ENCODE results near the gene TLR3.

TLR3 gene

DNA sequence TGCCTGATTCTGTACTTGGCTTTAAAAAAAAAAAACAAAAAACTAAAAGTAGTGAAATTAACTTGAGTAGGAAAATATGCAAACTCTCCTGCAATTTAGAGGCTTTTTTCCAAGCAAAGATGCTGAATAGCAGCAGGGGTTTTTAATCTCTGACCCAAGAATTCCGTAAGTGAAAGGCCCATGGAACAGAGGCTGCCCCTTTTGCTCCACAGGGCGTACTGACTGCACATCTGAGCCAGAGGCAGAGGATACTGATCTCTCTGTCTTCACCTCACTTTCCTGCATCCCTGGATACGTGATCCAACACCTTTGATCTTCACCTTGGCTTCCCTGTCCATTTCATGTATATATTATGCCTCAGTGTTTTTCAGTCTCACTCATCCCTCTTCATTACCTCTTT, 39.4 kb downstream of the TLR3 start:
- DNase-seq = no peak

DNA sequence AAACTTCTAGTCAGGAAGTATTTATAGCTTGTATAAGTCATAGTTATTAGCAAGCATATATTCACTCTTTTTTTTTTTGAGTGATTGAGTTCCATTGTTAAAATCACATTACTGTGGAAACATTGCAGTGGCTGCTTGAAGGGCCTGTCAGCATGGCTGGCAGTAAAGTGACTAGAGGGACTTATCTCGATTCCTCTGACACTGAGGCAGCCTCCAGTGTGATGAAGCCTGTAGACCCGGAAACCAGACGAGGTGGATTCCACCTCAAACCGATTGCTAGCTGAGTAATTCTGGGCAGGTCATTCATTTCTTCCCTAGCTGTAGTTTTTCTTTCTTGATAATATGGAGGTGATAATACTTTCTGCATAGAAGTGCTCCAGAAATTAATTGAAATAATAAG, 40.3 kb downstream of the TLR3 start:
- DNase-seq = no peak

DNA sequence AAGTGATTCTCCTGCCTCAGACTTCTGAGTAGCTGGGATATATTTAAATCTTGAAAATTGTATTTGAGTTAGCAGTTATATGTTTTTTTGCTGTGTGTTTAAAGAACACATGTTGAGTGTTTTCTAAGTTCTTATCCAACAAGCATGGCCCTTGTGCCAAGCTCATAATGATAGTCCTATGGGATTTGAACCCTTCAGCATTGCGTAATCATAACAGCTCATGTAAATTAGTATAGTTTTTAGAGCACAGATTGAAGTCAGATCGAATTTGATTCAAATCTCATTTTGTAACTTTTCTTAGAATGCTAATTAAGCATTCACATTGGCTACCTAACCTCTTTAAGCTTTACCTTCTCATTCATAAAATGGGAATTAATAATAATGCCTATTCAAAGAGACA, 47.7 kb downstream of the TLR3 start:
- no peak for DNase-seq

DNA sequence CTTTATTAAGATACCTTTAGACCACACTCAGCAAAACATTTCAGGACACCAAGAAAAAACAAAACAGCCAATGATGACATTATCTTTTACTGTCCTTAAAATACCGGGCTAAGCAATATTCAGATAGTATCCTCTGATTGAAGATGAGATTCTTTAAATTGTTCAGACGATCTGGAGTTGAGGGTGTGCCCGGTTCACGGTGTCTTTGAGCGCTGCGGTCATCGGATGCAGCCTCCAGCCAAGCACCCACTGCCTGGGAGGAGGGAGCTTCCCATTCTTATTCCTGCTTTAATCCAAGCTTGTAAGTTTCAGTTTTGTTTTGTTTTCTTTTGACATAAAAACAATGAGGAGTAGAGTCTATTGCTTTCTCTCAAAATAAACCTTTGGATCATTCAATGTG, 49.6 kb downstream of the TLR3 start:
- DNase-seq = no peak

DNA sequence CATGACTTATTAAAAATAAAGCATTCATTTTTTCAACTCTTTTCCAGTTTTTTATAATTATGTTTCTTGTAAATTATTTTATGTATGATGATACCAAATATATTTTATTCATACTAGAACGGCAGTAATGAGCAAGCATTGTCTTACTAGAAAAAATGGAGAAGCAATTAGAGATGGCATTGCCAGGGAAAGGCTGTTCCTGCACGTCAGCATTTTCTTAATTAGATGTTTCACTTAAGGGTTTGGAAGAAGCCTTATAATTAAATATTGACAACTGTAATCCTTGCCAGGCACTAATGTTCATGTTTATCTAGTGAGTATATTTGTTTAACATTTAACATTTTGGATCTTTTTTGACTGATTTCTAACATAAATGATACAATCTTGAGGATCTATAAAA, 52.1 kb downstream of the TLR3 start:
- DNase-seq = no peak

DNA sequence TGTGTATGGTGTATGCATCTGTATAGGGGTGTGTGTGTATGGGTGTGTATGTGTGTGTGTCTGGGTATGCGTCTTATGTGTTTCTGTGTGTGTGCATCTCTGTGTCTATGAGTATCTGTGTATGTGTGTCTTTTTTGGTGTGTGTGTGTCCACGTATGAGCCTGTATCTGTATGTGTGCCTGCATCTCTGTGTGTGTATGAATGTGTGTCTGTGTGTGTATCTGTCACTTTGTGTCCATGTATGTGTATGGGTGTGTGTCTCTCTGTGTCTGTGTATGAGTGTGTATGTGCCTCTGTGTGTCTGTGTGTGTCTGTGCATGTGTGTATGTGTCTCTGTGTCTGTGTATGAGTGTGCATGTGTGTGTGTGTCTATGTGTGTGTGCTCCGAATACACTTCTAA, 59.9 kb downstream of the TLR3 start:
- DNase-seq = no peak

DNA sequence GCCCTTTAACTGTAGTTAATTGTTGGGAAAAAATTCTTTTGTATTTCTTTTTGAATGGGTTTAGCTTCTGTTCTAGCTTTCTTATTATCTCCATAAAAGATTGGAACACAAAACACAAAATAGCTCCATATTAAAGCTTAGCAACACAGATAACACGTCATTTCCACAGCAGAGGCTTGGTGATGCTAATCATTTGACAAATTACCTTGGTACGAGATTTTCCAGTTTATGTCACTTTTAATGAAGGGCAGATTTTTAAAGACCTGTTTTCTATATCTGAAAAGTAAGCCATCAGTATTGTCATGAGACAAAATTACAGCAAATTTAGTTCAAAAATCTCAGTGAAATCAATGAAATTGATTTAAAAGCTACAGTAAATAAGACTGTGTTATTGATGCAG, 63.0 kb downstream of the TLR3 start:
- no peak for DNase-seq

DNA sequence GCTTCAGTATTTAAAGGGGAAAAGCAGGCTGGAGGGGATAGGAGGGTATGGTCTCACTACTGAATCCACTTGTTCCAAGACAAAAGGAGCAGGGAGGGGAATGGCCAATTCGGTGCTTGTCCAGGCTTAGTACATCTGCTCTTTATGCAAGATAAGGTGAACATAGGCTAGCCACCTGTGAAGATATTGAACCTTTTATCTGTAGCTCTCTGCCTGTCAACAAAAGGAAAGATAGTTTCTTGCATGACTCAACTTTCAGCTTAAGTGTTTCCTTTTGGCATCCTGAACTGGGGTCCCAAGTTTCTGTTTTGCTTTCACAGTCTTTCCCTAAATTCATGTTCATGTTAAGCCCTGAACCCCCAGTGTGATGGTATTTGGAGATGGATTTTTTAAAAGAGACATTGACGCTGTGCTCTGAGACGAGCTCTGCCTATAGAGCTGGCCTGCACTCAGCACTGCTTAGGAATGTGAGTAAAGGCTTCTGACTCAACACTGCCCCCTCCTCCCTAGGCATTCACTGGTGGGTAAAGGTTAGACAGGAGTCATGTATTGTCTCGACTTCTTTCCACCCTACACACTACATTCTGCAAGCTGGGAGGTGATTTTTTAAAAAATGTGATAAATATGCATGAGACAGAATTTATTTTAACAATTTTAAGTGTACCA, 63.8 kb downstream of the TLR3 start:
- no peak for DNase-seq

DNA sequence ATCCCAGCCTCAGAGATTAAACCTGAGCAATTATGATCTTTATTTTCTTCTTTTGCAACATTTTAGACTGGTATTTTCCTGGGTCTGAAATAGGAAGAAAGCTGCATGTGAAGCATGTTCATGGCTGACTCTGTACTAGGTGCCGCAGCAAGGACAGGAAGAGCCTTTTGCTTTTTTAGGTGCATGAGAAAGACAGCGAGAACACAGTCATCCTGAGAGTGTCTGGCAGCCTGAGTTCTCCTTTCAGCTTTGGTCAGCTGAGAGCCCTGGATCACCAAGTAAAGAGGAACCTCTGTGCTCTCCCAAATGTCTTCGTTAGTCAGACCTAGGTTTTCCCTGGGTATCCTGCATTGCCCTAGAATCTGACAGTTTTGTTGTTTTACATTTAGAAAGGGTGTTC, 65.3 kb downstream of the TLR3 start:
- DNase-seq = no peak

DNA sequence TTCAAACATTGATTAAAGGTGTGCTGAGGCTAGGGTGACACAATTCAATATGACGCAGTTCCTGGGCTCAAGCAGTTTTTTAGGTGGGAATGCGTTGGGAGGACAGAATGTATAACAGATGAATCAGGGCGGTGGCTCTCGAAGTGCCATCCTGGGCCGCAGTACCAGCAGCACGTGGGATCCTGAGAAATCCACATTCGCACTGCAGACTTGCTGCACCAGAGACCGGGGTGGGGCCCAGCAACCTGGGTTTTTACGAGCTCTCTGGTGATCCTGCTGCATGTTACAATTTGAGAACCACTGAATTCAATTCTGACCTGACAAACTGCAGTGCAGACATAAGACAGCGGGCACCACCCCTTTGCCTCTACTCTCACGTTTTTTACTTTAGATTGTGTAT, 65.9 kb downstream of the TLR3 start:
- no peak for DNase-seq

DNA sequence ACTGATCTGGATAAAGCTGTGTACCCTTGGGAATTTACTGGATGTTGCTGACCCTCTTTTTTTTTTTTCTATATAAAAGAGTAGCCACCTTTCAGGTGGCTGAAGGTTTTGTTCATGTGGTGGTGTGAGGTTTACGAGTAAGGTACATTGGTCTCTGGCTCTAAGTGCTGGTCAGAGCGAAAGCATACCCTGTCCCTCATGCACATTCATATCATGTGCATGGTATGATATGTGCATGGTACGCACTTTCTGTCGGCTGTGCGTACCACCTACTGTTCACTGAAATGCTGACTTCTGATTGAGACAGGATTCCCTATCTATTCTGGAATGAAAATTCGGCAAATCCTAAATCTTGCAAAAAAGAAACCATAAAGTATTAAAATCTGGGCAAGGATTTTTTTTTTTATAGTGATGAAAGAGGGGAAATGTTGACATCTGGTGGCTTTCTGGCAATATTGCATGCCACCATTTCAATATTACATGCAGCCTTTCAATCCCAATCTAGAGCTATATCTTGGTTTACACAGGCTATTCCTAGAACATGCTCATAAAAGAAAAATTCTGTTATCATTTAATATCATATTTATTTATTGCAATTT, 68.3 kb downstream of the TLR3 start:
- no peak for DNase-seq
